Memory B cell (primary cell): ENCODE measurements around the gene KCNK2.

Experiments used
- ATAC-seq: fragments of 150-1000 bp; cut with Tn5 transposase; 2 replicates; pipeline ENCODE4 v1.10.0; 2021; ENCODE audit warnings: low read depth, mild to moderate bottlenecking, moderate library complexity
- DNase-seq, 2 donors: peaks; one replicate each; pipeline ENCODE4 v3.0.0; 2022; ENCODE audit warnings: low spot score in 2 of 2
- H3K27ac Mint-ChIP-seq: one replicate; pipeline ENCODE4 v1.8.0; 2022; ENCODE audit warnings: mild to moderate bottlenecking, moderate library complexity, mixed read lengths
- H3K27me3 Mint-ChIP-seq: one replicate; pipeline ENCODE4 v1.8.0; 2022; ENCODE audit warnings: mixed read lengths
- H3K36me3 Mint-ChIP-seq: one replicate; pipeline ENCODE4 v1.8.0; 2022; ENCODE audit warnings: mild to moderate bottlenecking, mixed read lengths
- H3K4me1 Mint-ChIP-seq: one replicate; pipeline ENCODE4 v1.8.0; 2022; ENCODE audit warnings: mixed read lengths
- H3K4me3 Mint-ChIP-seq: one replicate; pipeline ENCODE4 v1.8.0; 2022; ENCODE audit warnings: mild to moderate bottlenecking, moderate library complexity, mixed read lengths
- H3K9me3 Mint-ChIP-seq: one replicate; pipeline ENCODE4 v1.8.0; 2022; ENCODE audit warnings: mixed read lengths

KCNK2 gene

DNA sequence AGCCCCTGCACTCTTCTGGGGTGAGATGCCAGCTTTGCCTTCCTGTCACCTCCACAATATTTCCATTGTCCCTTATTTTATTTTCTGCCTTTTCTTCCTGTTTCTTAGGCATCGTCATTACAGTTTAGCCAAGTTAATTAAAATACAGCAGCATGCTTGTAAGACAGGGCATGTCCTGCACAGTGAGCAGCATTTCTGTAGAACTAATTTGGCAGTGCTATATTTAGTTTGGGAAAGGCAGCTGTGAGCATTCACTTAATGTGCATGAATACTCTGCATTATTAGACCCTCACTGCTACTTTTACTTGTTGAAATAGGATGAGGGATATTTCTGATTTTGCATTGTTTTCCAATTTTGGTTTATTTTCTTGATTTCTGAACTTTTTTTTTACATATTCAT is 133.3 kb downstream of the KCNK2 start:
- Mint-ChIP-seq H3K9me3 (peaks cover 3% of the 10 kb centered on the region), H3K27me3 (no peaks in the 10 kb centered on the region), H3K4me1 (no peaks in the 10 kb centered on the region), H3K36me3 (no peaks in the 10 kb centered on the region), H3K4me3 (no peak overlapping the region), H3K27ac (no peak overlapping the region)
- ATAC-seq (no peak), DNase-seq (no peak)

DNA sequence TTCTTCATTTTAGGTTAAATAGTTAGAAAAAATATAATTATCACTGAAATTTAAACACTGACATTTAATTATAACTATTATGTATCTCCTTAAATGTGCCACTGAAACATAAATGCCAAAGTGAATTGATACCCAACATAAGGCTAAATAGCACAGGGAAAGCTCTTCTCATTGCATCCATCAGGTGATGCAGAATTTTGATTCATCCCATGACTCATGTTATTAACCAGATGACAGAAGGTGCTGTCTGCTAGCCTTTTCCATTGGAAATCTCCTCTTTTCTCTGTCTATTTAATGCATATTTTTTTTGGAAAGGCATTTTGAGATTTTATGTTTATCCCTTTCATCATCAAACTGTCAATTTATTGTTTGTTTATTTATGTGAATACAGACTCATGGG is 136.8 kb downstream of the KCNK2 start:
- Mint-ChIP-seq H3K36me3 (no peaks in the 10 kb centered on the region), H3K27me3 (no peaks in the 10 kb centered on the region), H3K4me1 (no peaks in the 10 kb centered on the region), H3K27ac (no peak overlapping the region), H3K4me3 (no peak overlapping the region), H3K9me3 (peaks cover 3% of the 10 kb centered on the region)
- no peak for DNase-seq
- ATAC-seq, result no peak

DNA sequence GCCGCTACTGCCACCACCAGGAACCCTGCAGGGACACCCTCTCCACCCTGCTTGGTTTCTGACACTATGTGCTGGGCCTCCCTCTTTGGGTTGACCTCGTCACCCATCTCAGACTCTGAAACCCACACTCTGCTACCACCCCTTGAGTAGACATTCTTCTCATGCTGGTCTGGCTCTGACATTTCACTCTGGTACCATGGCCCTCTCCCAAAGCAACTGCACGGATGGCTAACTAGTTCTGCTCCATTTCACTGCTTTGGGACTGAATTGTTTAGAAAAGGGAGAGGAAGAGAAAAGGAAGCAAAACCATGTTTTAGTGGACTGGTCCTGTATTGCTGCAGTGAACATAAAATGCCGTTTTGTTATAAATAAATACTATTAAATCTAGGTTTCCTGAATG is 137.8 kb downstream of the KCNK2 start:
- no peaks in the 10 kb centered on the region for H3K4me1 Mint-ChIP-seq
- DNase-seq, result no peak
- H3K27ac Mint-ChIP-seq, result no peak overlapping the region

DNA sequence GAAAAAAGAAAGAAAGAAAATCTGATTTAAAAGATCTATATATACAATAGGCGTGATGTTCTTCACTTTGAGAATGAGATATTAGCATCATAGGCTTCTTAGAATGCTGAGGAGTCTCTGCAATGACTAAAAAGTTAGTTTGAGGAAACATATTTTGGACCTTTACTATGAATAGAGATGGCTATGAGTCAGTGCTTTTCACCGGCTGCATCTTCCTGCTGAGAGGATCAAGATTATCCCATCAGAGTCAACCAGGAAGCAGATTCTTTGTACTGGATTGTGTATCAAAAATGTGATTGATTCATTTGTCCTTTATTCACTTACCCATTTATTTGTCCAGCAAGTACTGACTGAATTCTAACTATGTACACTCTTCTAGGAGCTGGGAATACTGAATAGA is 144.2 kb downstream of the KCNK2 start:
- Mint-ChIP-seq H3K36me3 (no peaks in the 10 kb centered on the region), H3K4me3 (no peak overlapping the region), H3K9me3 (peaks cover 2% of the 10 kb centered on the region), H3K27me3 (no peaks in the 10 kb centered on the region), H3K27ac (no peak overlapping the region), H3K4me1 (no peaks in the 10 kb centered on the region)
- no peak for ATAC-seq
- no peak for DNase-seq

More for the DNA sequence above, 137.8 kb downstream of the KCNK2 start:
- Mint-ChIP-seq H3K9me3 (peaks cover 3% of the 10 kb centered on the region), H3K4me3 (no peak overlapping the region), H3K36me3 (no peaks in the 10 kb centered on the region), H3K27me3 (no peaks in the 10 kb centered on the region)
- no peak for ATAC-seq

DNA sequence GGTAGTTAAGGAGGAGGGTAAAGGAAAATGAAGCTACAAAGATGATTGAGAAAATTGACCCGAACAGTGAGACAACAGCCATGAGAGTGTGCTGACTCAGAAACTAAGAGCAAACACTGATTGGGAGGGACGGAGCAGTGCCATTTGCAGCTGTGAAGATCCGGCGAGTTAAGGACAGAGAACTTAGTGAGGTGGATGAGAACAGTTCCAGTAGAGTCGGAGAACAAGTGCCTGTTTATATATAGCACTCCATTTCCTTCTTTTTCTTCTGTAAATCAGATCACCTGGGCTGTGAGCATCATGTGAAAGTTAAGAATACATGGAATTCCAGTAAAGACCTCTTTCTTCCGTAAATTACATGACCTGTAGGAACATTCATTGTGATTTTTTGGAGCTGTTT is 145.7 kb downstream of the KCNK2 start:
- Mint-ChIP-seq H3K4me1 (no peaks in the 10 kb centered on the region), H3K4me3 (no peak overlapping the region), H3K27me3 (no peaks in the 10 kb centered on the region), H3K36me3 (no peaks in the 10 kb centered on the region), H3K27ac (no peak overlapping the region), H3K9me3 (peaks cover 2% of the 10 kb centered on the region)
- ATAC-seq (no peak), DNase-seq (no peak)

DNA sequence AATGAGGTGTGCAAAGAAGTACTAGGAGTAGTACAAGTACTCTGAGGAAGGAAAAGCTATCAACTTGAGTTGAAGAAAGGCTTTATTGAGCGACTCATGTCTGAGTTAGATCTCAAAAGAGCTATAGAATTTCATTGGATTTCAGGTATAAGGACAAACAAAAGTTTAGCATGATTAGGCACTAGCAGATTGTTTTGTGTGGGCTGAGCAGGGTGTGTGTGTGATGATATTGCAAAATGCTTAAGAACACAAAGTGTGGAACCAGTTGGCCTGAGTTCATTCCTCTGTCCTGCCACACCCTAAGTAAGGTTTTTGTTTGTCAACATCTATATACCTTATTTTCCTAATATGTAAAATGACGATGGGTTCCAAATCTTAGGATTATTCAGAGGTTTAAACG is 158.9 kb downstream of the KCNK2 start:
- Mint-ChIP-seq H3K9me3 (peaks cover 4% of the 10 kb centered on the region), H3K27me3 (no peaks in the 10 kb centered on the region), H3K4me3 (no peak overlapping the region), H3K27ac (no peak overlapping the region), H3K36me3 (no peaks in the 10 kb centered on the region), H3K4me1 (no peaks in the 10 kb centered on the region)
- no peak for ATAC-seq
- no peak for DNase-seq

DNA sequence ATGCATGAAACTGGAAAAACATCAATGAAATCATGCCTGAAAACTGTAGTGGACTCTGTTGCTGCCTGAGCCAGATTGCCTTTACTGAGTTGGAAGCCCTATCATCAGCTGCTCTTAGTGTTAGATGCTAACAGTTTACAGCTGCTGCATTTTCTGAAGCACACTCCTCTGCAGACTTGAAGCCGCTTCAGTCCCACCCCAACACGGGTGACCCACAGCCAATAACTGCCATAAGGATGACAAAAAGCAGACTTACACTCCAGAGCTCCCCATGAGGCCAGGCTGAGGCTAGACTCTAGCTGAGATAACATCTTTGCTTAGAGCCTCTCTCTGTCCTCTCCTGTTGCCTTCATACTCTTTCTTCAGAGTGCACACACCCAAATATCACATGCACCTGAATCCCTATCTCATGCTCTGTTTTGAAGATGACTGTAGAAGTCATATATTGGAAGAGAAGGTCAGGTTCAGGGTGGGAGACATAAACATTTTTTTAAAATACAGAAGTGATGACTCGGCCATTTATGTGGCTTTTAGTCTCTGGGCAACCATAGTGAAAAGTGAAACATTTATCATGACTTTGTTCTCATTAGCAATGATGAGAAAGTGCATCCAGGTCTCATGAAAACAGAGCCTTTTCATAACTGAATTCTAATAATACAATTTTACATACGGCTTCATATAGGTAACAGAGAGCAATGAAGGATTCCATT is 161.0 kb downstream of the KCNK2 start:
- no peak overlapping the region for H3K4me3 Mint-ChIP-seq
- H3K4me1 Mint-ChIP-seq, result no peaks in the 10 kb centered on the region
- no peaks in the 10 kb centered on the region for H3K36me3 Mint-ChIP-seq
- peaks cover 4% of the 10 kb centered on the region for H3K9me3 Mint-ChIP-seq
- no peaks in the 10 kb centered on the region for H3K27me3 Mint-ChIP-seq
- no peak overlapping the region for H3K27ac Mint-ChIP-seq
- DNase-seq (no peak), ATAC-seq (no peak)

DNA sequence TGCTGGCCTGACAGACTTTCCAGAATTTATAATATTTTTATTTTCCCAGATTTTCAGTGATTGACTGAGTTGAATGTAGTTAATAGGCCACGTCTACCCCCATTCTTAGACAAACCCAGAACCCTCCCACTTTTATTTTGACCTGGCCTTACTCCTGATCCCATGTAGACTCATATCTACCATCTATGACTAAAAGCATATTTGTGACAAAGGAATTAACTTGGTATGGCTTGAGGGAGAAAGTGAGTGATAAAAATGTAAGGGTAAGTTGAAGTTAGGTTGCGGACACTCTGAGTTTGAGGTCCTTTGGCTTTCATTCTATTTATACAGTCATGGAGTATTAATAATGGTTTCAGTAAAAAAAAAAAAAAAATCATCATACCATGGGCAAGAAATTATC is 168.4 kb downstream of the KCNK2 start:
- no peak overlapping the region for H3K27ac Mint-ChIP-seq
- no peaks in the 10 kb centered on the region for H3K27me3 Mint-ChIP-seq
- no peak overlapping the region for H3K4me3 Mint-ChIP-seq
- ATAC-seq (no peak), DNase-seq (no peak)
- H3K36me3 Mint-ChIP-seq, result no peaks in the 10 kb centered on the region
- no peaks in the 10 kb centered on the region for H3K4me1 Mint-ChIP-seq
- no peaks in the 10 kb centered on the region for H3K9me3 Mint-ChIP-seq

DNA sequence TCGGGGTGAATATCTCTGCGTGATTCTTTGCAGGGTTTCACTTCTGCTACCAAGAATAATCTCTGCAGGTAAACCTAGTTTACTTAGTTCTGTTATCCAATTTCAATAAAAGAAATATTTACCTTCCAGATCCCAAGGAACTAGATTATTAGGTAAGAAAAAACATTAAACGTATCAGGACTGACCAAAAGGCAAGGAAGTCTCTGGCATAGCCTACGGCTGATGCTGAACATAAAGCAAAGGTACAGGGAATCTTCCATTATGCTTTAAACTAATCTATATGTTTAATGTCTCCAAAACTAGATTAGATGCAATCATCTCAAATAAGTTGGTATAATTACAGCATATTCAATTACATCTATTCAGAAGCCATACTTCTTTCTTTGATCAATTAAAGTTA is 168.9 kb downstream of the KCNK2 start:
- H3K4me1 Mint-ChIP-seq, result no peaks in the 10 kb centered on the region
- no peaks in the 10 kb centered on the region for H3K36me3 Mint-ChIP-seq
- ATAC-seq (no peak), DNase-seq (no peak)
- no peak overlapping the region for H3K27ac Mint-ChIP-seq
- H3K9me3 Mint-ChIP-seq, result no peaks in the 10 kb centered on the region
- H3K4me3 Mint-ChIP-seq, result no peak overlapping the region
- H3K27me3 Mint-ChIP-seq, result no peaks in the 10 kb centered on the region

DNA sequence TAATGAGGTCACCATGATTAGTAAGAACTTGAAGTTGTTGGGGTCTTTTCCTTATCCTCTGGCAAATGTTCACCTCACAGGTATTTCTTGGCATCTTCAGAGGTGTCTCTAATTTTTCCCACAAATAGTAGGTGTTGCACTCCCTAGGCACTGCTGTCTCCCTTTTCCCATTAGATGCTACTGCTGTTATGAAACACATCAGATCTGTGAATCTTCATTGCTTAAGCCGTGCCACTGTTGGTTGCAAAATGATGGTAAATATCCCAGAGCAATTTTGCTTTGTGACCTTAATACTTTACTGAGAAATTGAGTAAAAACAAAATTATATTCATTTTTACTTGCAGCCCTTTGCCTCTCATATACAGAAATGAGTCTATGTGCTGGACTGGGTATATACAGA is 169.6 kb downstream of the KCNK2 start:
- Mint-ChIP-seq H3K9me3 (no peaks in the 10 kb centered on the region), H3K4me3 (no peak overlapping the region), H3K4me1 (no peaks in the 10 kb centered on the region), H3K36me3 (no peaks in the 10 kb centered on the region), H3K27me3 (no peaks in the 10 kb centered on the region), H3K27ac (no peak overlapping the region)
- ATAC-seq (no peak), DNase-seq (no peak)

DNA sequence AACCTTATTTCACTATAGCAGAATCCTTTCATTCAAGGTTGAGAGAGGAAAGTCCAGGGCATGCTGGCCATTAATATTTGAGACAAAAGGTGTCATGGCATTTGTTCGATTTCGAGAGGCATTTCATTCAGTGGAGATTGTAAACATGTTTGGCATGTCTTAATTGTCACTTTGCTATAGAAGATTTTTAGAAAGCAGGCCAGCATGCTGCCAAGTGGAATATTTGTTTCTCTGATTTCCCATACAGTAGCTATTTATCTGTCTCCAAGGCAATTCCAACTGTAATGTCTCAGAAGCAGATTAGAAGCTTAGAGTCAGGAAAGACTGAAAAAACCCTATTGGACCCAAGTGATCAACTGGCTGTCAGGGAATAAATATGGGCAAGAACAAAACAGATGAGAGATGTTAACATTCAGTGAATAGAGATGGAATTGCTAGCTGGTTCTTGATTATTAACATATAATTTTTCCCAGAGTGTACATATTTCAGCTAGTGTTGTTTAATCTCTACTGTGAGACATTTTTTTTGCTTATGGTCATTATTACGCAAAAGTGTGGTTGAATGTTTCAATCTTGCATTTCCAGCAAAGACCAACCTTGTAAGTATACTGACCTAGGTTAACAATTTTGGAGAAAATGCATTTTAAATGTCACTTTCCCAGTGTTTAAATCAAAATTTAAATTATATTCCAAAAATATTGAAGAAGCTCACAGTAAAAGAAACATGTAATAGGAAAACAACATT is 174.6 kb downstream of the KCNK2 start:
- ATAC-seq, result no peak

DNA sequence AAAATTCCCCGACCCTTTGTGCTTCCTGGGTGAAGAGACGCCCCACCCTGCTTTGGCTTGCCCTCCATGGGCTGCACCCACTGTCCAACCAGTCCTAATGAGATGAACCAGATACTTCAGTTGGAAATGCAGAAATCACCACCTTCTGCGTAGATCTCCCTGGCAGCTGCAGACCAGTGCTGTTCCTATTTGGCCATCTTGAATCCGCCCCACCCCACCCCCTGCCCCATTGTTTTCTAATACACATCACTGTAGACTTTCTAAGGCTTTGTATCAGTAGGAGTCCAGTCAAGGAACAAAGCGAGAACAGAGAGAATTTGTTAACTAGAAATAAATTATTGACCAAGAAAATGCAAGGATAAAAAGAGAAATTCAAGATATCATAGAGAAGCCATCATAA is 178.2 kb downstream of the KCNK2 start:
- ATAC-seq, result no peak
- no peak for DNase-seq
- H3K9me3 Mint-ChIP-seq, result peaks cover 5% of the 10 kb centered on the region
- no peaks in the 10 kb centered on the region for H3K27me3 Mint-ChIP-seq
- H3K27ac Mint-ChIP-seq, result no peak overlapping the region
- no peaks in the 10 kb centered on the region for H3K4me1 Mint-ChIP-seq
- H3K36me3 Mint-ChIP-seq, result no peaks in the 10 kb centered on the region
- no peak overlapping the region for H3K4me3 Mint-ChIP-seq

More for the DNA sequence above, 174.6 kb downstream of the KCNK2 start:
- H3K36me3 Mint-ChIP-seq, result no peaks in the 10 kb centered on the region
- H3K9me3 Mint-ChIP-seq, result peaks cover 2% of the 10 kb centered on the region
- no peak for DNase-seq
- no peaks in the 10 kb centered on the region for H3K4me1 Mint-ChIP-seq
- no peak overlapping the region for H3K4me3 Mint-ChIP-seq
- no peak overlapping the region for H3K27ac Mint-ChIP-seq
- H3K27me3 Mint-ChIP-seq, result no peaks in the 10 kb centered on the region

DNA sequence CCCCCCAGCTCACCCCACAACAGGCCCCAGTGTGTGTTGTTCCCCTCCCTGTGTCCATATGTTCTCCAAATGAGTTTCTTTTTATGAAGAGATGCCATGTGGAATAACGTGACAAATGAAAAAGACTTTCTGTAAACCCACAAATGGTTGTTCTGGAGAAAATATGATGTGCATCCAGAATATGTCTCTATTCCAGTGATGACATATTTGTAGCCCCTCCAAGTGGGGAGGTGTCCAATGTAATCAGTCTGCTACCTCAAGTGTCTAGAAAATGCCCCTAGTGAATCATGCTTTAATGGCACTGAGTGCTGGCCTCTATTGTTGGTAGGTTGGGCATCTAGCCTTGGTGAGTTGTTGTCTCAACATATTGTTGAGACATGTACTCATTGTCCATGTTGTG is 179.6 kb downstream of the KCNK2 start:
- Mint-ChIP-seq H3K36me3 (no peaks in the 10 kb centered on the region), H3K9me3 (peaks cover 5% of the 10 kb centered on the region), H3K4me1 (no peaks in the 10 kb centered on the region), H3K27ac (no peak overlapping the region), H3K27me3 (no peaks in the 10 kb centered on the region), H3K4me3 (no peak overlapping the region)
- ATAC-seq (no peak), DNase-seq (no peak)

DNA sequence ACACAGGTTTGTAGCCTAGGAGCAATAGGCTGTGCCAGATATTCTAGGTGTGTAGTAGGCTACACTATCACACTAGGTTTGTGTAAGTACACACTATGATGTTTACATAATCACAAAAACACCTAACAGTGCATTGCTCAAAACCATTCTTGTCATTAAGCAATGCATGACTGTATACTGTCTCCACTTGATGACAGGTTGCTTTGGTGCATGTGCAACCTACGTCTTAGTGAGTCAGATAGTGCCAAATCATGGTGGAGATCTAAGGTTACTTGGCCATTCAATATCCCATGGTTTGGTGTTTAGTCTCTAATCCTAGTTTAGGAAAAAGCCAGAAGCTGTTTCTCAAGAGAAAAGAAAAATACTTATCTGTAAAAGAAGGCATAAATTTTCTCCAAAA is 181.1 kb downstream of the KCNK2 start:
- H3K9me3 Mint-ChIP-seq, result peaks cover 5% of the 10 kb centered on the region
- no peaks in the 10 kb centered on the region for H3K27me3 Mint-ChIP-seq
- H3K27ac Mint-ChIP-seq, result no peak overlapping the region
- no peaks in the 10 kb centered on the region for H3K36me3 Mint-ChIP-seq
- ATAC-seq (no peak), DNase-seq (no peak)
- H3K4me3 Mint-ChIP-seq, result no peak overlapping the region
- no peaks in the 10 kb centered on the region for H3K4me1 Mint-ChIP-seq

DNA sequence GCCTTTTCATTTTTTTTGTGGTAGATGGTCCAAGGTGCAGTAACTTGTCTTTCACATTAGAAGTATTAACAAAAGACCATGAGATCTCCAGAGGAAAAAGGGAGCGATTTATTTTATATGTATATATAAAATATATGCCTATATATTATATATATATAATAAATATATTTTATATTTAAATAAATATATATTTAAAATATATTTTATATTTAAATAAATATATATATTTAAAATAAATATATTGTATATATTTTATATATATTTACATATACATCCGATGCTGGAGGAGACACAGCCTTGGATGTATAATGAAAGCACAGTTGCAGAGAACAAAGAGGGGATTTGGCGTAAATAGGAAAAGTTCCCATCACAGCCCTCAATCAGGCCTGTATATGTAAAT is 182.1 kb downstream of the KCNK2 start:
- no peak for ATAC-seq
- Mint-ChIP-seq H3K9me3 (peaks cover 3% of the 10 kb centered on the region), H3K27ac (no peak overlapping the region), H3K36me3 (no peaks in the 10 kb centered on the region), H3K4me3 (no peak overlapping the region), H3K27me3 (no peaks in the 10 kb centered on the region), H3K4me1 (no peaks in the 10 kb centered on the region)
- no peak for DNase-seq
